PFSK-1 (cell line): ENCODE data around the gene INPP5D.

Experiments
- POLR2AphosphoS5 ChIP-seq: IDR thresholded peaks from 2 replicates; pipeline ENCODE4 v1.6.1; 2012; ENCODE audit warnings: low read depth, mild to moderate bottlenecking, control low read depth, low read length, moderate library complexity
- SIN3A ChIP-seq: IDR thresholded peaks from 2 replicates; pipeline ENCODE4 v1.6.1; 2012; ENCODE audit warnings: mild to moderate bottlenecking, low read length, moderate library complexity, borderline replicate concordance; ENCODE audit not compliant: insufficient read depth
- TAF1 ChIP-seq: IDR thresholded peaks from 2 replicates; pipeline ENCODE4 v1.6.1; 2012; ENCODE audit warnings: low read length, control low read depth, borderline replicate concordance; ENCODE audit not compliant: insufficient read depth
- TF ChIP-seq, protein P1 (sequence below), 2 experiments: IDR thresholded peaks; 2 replicates each; pipeline versions ENCODE4 v1.6.1 to v1.8.0; 2011 to 2012; ENCODE audit warnings: low read depth in 2 of 2, low read length in 2 of 2, control low read depth in 1 of 2, inconsistent platforms in 1 of 2, mild to moderate bottlenecking in 1 of 2, moderate library complexity in 1 of 2; ENCODE audit not compliant: insufficient read depth in 1 of 2

DNA sequence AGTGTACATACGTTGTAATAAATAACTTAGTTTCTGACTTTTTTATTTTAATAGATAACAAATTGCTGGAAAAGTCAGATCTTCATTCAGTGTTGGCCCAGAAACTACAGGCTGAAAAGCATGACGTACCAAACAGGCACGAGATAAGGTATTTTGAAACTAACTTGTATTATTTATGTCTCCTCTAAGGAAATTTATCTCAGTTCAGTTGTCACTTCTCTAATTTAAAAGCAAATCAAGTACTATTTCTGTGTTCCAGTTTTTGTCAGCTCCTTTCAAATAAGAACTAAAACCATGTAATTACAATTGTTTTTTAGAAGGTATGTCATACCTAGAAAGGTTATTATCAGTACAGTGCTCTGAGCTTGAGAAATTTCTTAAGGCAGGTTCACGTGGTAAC lies 195.9 kb downstream of the INPP5D start:
- no peak for TF ChIP-seq TAF1
- no peak for TF ChIP-seq POLR2AphosphoS5
- TF ChIP-seq, protein P1, sequence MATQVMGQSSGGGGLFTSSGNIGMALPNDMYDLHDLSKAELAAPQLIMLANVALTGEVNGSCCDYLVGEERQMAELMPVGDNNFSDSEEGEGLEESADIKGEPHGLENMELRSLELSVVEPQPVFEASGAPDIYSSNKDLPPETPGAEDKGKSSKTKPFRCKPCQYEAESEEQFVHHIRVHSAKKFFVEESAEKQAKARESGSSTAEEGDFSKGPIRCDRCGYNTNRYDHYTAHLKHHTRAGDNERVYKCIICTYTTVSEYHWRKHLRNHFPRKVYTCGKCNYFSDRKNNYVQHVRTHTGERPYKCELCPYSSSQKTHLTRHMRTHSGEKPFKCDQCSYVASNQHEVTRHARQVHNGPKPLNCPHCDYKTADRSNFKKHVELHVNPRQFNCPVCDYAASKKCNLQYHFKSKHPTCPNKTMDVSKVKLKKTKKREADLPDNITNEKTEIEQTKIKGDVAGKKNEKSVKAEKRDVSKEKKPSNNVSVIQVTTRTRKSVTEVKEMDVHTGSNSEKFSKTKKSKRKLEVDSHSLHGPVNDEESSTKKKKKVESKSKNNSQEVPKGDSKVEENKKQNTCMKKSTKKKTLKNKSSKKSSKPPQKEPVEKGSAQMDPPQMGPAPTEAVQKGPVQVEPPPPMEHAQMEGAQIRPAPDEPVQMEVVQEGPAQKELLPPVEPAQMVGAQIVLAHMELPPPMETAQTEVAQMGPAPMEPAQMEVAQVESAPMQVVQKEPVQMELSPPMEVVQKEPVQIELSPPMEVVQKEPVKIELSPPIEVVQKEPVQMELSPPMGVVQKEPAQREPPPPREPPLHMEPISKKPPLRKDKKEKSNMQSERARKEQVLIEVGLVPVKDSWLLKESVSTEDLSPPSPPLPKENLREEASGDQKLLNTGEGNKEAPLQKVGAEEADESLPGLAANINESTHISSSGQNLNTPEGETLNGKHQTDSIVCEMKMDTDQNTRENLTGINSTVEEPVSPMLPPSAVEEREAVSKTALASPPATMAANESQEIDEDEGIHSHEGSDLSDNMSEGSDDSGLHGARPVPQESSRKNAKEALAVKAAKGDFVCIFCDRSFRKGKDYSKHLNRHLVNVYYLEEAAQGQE (IDR thresholded peaks at IDR 0.05; ENCODE audit: insufficient read depth in 1 of 2, low read depth in 2 of 2, low read length in 2 of 2) = no peak
- TF ChIP-seq SIN3A = no peak
